Activated T-cell treated with anti-CD3 and anti-CD28 coated beads for 1 hour (primary cell): ENCODE measurements around the gene MARCHF6.
"Not testable (repeated sequence)": the region's sequence is repeated elsewhere in the genome, so short reads cannot be mapped to it uniquely, and the experiment has no call there.

Experiments
- DNase-seq: peaks from one replicate; pipeline ENCODE4 v3.0.0-alpha.2; 2020; ENCODE audit warnings: low read depth

MARCHF6 gene

GRCh38 chr5:10381803-10382202, 28.3 kb downstream of the MARCHF6 start:
- DNase-seq = no peak

GRCh38 chr5:10384483-10384882, 31.0 kb downstream of the MARCHF6 start:
- no peak for DNase-seq

DNA sequence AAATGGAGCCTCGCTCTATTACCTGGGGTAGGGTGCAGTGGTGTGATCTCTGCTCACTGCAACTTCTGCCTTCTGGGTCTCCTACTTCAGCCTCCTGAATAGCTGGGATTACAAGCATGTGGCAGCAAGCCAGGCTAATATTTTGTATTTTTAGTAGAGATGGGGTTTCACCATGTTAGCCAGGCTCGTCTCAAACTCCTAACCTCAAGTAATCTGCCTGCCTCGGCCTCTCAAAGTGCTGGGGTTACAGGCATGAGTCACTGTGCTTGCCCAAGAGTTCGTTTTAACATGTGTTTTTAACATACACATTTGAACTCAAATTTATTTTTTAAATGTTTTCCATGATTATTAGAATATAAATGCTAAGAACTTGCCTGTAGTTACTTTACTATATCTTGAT, 34.2 kb downstream of the MARCHF6 start:
- no peak for DNase-seq

DNA sequence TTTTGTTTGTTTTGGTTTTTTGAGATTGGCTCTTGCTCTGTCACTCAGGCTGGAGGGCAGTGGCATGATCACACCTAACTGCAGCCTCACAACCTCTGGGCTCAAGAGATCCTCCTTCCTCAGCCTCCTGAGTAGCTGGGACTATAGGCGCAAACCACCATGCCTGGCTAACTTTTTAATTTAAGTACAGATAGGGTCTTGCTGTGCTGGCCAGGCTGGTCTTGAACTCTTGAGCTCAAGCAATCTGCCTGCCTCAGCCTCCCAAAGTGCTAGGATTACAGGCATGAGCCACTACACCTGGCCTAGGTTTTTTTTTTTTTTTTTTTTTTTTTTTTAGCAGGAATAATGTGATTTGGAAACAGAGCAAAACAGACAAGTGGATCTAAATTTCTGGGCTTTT, 37.6 kb downstream of the MARCHF6 start:
- no peak for DNase-seq

DNA sequence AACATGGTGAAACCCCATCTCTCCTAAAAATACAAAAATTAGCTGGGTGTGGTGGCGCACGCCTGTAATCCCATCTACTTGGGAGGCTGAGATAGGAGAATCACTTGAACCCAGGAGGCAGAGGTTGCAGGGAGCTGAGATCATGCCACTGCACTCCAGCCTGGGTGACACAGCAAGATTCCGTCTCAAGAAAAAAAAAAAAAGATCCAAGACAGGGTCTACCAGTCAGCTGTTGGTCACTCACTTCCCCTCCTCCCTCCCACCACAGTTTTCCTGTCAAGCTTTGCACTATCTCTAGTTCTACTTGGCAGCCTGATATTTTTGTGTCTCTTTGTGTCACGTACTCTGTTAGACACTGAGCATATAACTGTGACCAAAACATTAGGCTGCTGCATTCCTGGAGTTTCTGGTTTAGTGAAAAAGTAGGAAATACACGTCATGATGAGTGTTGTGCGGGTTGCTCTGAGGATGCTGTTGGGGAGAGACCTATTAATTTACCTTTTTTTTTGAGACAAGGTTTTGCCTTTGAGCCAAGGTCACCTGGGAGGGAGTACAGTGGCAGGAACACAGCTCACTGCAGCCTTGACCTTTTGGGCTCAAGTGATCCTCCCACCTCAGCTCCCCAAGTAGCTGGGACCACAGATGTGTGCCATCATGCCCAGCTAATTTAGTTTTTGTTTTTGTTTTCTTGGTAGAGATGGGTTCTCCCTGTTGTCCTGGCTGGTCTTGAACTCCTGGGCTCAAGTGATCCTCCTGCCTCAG, 39.3 kb downstream of the MARCHF6 start:
- not testable (repeated sequence) for DNase-seq

DNA sequence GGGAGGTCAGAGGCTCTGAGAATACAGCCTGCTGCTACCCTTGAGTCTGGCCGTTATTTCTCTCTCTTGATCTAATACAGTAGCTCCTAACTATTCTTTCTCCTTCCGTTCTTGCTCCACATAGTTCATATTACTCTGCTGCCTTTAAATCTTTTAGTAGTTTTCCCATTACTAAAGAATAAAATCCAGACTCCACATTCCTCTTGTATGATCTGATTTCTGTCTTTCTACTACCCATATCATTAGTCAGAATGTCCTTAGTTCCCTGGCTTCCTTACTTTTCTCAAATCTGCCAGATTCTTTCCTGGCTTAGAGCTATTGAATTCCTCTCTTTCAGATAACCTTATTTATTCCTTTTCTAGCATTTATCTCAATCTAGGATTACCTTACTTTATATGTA, 40.0 kb downstream of the MARCHF6 start:
- no peak for DNase-seq

DNA sequence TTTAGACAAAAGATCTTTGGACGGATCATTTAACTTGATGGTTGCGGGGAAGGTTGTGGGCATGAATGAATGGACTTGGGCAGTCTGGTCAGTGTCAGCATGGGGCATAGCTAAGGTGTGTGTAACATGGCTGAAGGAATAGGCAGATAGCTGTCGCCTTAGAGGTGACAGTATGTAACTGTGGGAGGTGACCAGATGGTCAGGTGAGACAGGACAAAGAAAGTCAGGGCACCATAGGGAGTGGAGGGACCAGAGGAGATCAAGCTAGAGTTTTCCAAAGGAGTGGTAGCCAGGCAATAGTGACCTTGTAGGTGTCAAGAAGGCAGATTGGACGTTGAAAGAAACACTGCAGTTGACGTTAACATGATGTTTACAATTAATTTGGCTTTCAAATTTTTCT, 43.1 kb downstream of the MARCHF6 start:
- DNase-seq = no peak

GRCh38 chr5:10399839-10400238, 46.3 kb downstream of the MARCHF6 start:
- DNase-seq = no peak

- DNase-seq = no peak
These were observed 46.9 kb downstream of the MARCHF6 start for GRCh38 chr5:10400411-10400810.

- no peak for DNase-seq
These were observed 47.3 kb downstream of the MARCHF6 start for GRCh38 chr5:10400831-10401230.

DNA sequence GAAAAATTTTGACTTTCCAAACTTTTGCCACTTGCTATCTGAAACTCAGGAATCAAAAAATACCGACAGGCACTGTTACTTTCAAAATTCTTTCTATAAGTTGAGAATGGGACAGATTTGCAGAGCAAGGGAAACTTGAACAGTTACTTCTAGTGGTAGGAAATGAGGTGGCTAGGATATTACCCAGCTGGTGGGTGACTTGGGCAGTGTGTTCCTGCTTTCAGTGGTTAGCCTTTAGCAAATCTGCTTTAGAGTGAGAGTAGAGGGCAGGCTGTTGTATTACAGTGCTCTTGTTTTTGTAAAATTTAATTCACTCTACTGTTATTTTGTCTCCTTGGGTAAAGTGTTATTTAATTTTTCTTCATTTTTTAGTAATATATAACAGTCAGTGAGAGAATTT, 48.0 kb downstream of the MARCHF6 start:
- no peak for DNase-seq
